CD14-positive monocyte (primary cell): ENCODE data around the gene CCP110. TPM values are rescaled to one million over a fixed set of nuclear protein-coding genes. Genes with fewer than 3 reads are reported as not detected.
"Not testable (repeated sequence)": the region's sequence is repeated elsewhere in the genome, so short reads cannot be mapped to it uniquely, and the experiment has no call there.

Experiments used
- DNase-seq, 3 donors: peaks; one replicate each; pipeline ENCODE4 v3.0.0-alpha.2; 2011 to 2022
- H2AFZ ChIP-seq: 2 replicates; pipeline ENCODE4 v1.6.0; 2012; ENCODE audit warnings: mild to moderate bottlenecking, low read depth, low read length, inconsistent platforms; ENCODE audit not compliant: insufficient read depth, poor library complexity, severe bottlenecking
- H3K27ac ChIP-seq, 2 donors: 1 replicate in 1 of 2; 2 replicates in 1 of 2; pipeline ENCODE4 v1.5.1; 2012 to 2013; ENCODE audit warnings: low read length in 2 of 2, control low read depth in 1 of 2, inconsistent platforms in 1 of 2, low read depth in 1 of 2, mild to moderate bottlenecking in 1 of 2
- H3K27me3 ChIP-seq, 2 donors: one replicate each; pipeline versions ENCODE4 v1.6.0 to v1.6.1; 2011 to 2013; ENCODE audit warnings: low read length in 2 of 2; ENCODE audit not compliant: control insufficient read depth in 2 of 2, insufficient read depth in 2 of 2
- H3K36me3 ChIP-seq, 2 donors: replicated peaks in 1 of 2; 1 replicate in 1 of 2; 2 replicates in 1 of 2; pipeline versions ENCODE4 v1.5.1 to v1.6.1; 2012 to 2013; ENCODE audit warnings: low read length in 2 of 2, control low read depth in 1 of 2, inconsistent platforms in 1 of 2, mild to moderate bottlenecking in 1 of 2; ENCODE audit not compliant: insufficient read depth in 2 of 2, control insufficient read depth in 1 of 2
- H3K4me1 ChIP-seq, 2 donors: 1 replicate in 1 of 2; 2 replicates in 1 of 2; pipeline versions ENCODE4 v1.5.1 to v1.6.1; 2012 to 2013; ENCODE audit warnings: low read length in 2 of 2, control low read depth in 1 of 2, inconsistent platforms in 1 of 2, mild to moderate bottlenecking in 1 of 2, moderate library complexity in 1 of 2; ENCODE audit not compliant: insufficient read depth in 2 of 2, control insufficient read depth in 1 of 2
- H3K4me2 ChIP-seq: replicated peaks from 2 replicates; pipeline ENCODE3; 2012; ENCODE audit warnings: low read length, moderate library complexity, mild to moderate bottlenecking; ENCODE audit not compliant: poor library complexity, severe bottlenecking; ENCODE audit errors: extremely low read depth
- H3K4me3 ChIP-seq, 3 experiments: fragments of 200-600 bp in 1 of 3; sonication (generic) in 1 of 3; replicated peaks in 1 of 3; 1 replicate in 2 of 3; 2 replicates in 1 of 3; pipeline ENCODE4 v1.5.1; 2011 to 2013; ENCODE audit warnings: low read length in 3 of 3, mild to moderate bottlenecking in 3 of 3, control low read depth in 2 of 3, low read depth in 2 of 3, inconsistent platforms in 1 of 3, moderate library complexity in 1 of 3
- H3K79me2 ChIP-seq: 2 replicates; pipeline ENCODE4 v1.6.0; 2012; ENCODE audit warnings: mild to moderate bottlenecking, control low read depth, inconsistent platforms, low read length, moderate library complexity; ENCODE audit not compliant: insufficient read depth
- H3K9ac ChIP-seq: 2 replicates; pipeline ENCODE4 v1.6.0; 2017; ENCODE audit warnings: low read length, mild to moderate bottlenecking; ENCODE audit not compliant: insufficient read depth, poor library complexity, severe bottlenecking
- H3K9me3 ChIP-seq, 2 donors: replicated peaks in 1 of 2; 1 replicate in 1 of 2; 2 replicates in 1 of 2; pipeline versions ENCODE4 v1.5.1 to v1.6.1; 2012 to 2013; ENCODE audit warnings: low read length in 2 of 2, control low read depth in 1 of 2; ENCODE audit not compliant: control insufficient read depth in 1 of 2, insufficient read depth in 1 of 2
- H4K20me1 ChIP-seq: 2 replicates; pipeline ENCODE4 v1.6.0; 2012; ENCODE audit warnings: mild to moderate bottlenecking, low read length, control low read depth, moderate library complexity; ENCODE audit not compliant: insufficient read depth
- H3K27ac Mint-ChIP-seq, 7 donors: one replicate each; pipeline ENCODE4 v1.8.0; 2020; ENCODE audit warnings: mild to moderate bottlenecking in 7 of 7, mixed read lengths in 7 of 7, moderate library complexity in 6 of 7, inconsistent platforms in 2 of 7
- H3K27me3 Mint-ChIP-seq, 3 donors: one replicate each; pipeline ENCODE4 v1.8.0; 2021 to 2022; ENCODE audit warnings: low read depth in 3 of 3, mild to moderate bottlenecking in 3 of 3, mixed read lengths in 3 of 3, moderate library complexity in 3 of 3, inconsistent platforms in 1 of 3
- H3K36me3 Mint-ChIP-seq, 2 donors: one replicate each; pipeline ENCODE4 v1.8.0; 2020; ENCODE audit warnings: mixed read lengths in 2 of 2, inconsistent platforms in 1 of 2, mild to moderate bottlenecking in 1 of 2
- H3K4me1 Mint-ChIP-seq: one replicate; pipeline ENCODE4 v1.8.0; 2020; ENCODE audit warnings: mild to moderate bottlenecking, mixed read lengths
- H3K4me3 Mint-ChIP-seq, 2 donors: one replicate each; pipeline ENCODE4 v1.8.0; 2020; ENCODE audit warnings: mild to moderate bottlenecking in 2 of 2, mixed read lengths in 2 of 2, moderate library complexity in 1 of 2
- H3K9me3 Mint-ChIP-seq, 7 donors: one replicate each; pipeline ENCODE4 v1.8.0; 2020 to 2022; ENCODE audit warnings: mixed read lengths in 7 of 7, mild to moderate bottlenecking in 6 of 7, moderate library complexity in 6 of 7, inconsistent platforms in 2 of 7
- WGBS: methylation state at CpG from one replicate; pipeline ENCODE4 v1.1.5; 2013; ENCODE audit warnings: missing lambda C conversion rate; ENCODE audit not compliant: insufficient coverage; 5-methylcytosine and 5-hydroxymethylcytosine counted together
- intact Hi-C, 2 donors: fragments of 100-400 bp; cut with micrococcal nuclease; formaldehyde crosslinking; loops; one replicate each; pipeline versions ENCODE4 v1.15.0 to v1.15.1; 2023
- polyA plus RNA-seq, 3 donors: library from polyadenylated mRNA; depleted of rRNA in 1 of 3; unstranded in 2 of 3; stranded (reverse) in 1 of 3; fragments of 300-500 nt in 2 of 3; fragments of >200 nt in 1 of 3; fragmentation: Illumina TruSeq in 2 of 3; gene quantifications; 1 replicate in 2 of 3; 2 replicates in 1 of 3; pipeline ENCODE4 v1.2.3, GENCODE V29; 2012 to 2021
- TF ChIP-seq, protein P1 (sequence below): fragments of 200-600 bp; IDR thresholded peaks from one replicate; pipeline ENCODE4 v1.8.0; 2022; ENCODE audit warnings: antibody characterized with exemption, mild to moderate bottlenecking

CCP110 gene
- polyA plus RNA-seq, 3 donors = 3.5 to 6.2 (median 6.1) TPM

DNA sequence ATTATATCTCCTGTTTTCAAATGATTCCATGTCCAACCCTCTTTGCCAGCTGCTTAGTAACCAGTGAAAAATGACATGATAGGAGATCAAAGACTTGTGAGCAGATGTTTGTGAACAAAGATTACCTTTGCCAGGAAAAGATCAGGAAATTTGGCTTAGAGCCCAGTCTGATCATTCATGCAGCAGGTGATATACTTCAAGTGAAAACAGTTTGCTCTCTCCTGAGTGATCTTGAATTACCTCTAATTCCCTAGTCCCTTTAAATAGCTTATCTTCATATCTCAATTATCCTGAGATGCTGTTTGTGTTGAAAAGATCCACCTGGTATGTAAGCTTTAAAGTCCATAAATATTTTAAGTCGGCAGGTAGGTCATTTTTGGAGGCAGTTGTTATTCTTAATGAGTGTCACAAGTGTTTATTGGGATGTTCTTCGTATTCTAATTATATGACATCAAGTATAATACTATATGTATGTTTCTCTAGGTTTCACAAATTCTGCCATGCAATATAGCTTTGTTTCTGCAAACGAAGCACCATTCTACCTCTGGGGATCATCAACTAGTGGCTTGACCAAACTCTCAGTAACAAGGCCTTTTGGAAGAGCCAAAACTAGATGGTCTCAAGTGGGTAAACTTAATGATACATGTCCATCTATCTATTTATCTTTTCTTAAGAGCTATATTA lies 18.5 kb downstream of the CCP110 start:
- Histone ChIP-seq H4K20me1 (no peaks in the 10 kb centered on the region), H3K36me3 (peaks cover 52 to 89% of the 10 kb centered on the region in 2 donors), H3K27me3 (no peaks in the 10 kb centered on the region), H3K4me1 (no peaks in the 10 kb centered on the region), H3K9ac (no peak overlapping the region), H3K9me3 (peaks cover 0 to 6% of the 10 kb centered on the region in 2 donors), H2AFZ (no peak overlapping the region), H3K4me3 (no peak overlapping the region), H3K27ac (no peak overlapping the region), H3K79me2 (no peaks in the 10 kb centered on the region), H3K4me2 (no peak overlapping the region)
- no peak overlapping the region for H3K4me3 Mint-ChIP-seq
- TF ChIP-seq, protein P1, sequence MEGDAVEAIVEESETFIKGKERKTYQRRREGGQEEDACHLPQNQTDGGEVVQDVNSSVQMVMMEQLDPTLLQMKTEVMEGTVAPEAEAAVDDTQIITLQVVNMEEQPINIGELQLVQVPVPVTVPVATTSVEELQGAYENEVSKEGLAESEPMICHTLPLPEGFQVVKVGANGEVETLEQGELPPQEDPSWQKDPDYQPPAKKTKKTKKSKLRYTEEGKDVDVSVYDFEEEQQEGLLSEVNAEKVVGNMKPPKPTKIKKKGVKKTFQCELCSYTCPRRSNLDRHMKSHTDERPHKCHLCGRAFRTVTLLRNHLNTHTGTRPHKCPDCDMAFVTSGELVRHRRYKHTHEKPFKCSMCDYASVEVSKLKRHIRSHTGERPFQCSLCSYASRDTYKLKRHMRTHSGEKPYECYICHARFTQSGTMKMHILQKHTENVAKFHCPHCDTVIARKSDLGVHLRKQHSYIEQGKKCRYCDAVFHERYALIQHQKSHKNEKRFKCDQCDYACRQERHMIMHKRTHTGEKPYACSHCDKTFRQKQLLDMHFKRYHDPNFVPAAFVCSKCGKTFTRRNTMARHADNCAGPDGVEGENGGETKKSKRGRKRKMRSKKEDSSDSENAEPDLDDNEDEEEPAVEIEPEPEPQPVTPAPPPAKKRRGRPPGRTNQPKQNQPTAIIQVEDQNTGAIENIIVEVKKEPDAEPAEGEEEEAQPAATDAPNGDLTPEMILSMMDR = no peak
- no peaks in the 10 kb centered on the region for H3K27me3 Mint-ChIP-seq
- peaks cover 2 to 7% (median 4%) of the 10 kb centered on the region in 7 donors for H3K9me3 Mint-ChIP-seq
- H3K36me3 Mint-ChIP-seq = peaks cover 53 to 83% of the 10 kb centered on the region in 2 donors
- no peak overlapping the region for H3K27ac Mint-ChIP-seq
- H3K4me1 Mint-ChIP-seq = no peaks in the 10 kb centered on the region
- intact Hi-C loops = no loop called here
- WGBS = no CpG with 5 or more reads among the region's 3 CpGs
- DNase-seq = no peak

DNA sequence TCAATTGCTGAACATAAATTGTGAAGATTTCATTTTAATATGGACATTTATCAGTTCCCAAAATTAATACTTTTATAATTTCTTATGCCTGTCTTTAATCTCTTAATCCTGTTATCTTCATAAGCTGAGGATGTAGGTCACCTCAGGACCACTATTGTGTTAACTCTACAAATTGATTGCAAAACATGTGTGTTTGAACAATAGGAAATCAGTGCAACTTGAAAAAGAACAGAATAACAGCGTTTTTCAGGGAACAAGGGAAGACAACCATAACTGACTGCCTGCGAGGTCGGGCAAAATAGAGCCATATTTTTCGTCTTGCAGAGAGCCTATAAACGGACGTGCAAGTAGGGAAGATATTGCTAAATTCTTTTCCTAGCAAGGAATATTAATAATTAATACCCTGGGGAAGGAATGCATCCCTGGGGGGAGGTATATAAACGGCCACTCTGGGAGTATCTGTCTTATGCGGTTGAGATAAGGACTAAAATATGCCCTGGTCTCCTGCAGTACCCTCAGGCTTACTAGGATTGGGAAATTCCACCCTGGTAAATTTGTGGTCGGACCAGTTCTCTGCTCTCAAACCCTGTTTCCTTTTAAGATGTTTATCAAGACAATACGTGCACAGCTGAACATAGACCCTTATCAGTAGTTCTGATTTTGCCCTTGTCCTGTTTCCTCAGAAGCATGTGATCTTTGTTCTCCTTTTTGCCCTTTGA lies 19.7 kb downstream of the CCP110 start:
- H3K9me3 ChIP-seq, H3K27me3 ChIP-seq, H3K4me3 ChIP-seq, H3K27ac Mint-ChIP-seq, H3K4me2 ChIP-seq, H3K27me3 Mint-ChIP-seq, H2AFZ ChIP-seq, H4K20me1 ChIP-seq, DNase-seq, H3K27ac ChIP-seq, H3K9me3 Mint-ChIP-seq, H3K4me1 ChIP-seq, H3K79me2 ChIP-seq, H3K9ac ChIP-seq, H3K4me1 Mint-ChIP-seq, H3K4me3 Mint-ChIP-seq, intact Hi-C loops: not testable (repeated sequence)
- 40% methylated on average over 1 of the region's 10 CpGs for WGBS
- H3K36me3 Mint-ChIP-seq = peaks cover 57 to 84% of the 10 kb centered on the region in 2 donors
- H3K36me3 ChIP-seq = peaks cover 55 to 90% of the 10 kb centered on the region in 2 donors
